Tibial nerve (tissue), 3 donors: ENCODE data around the gene AMOT.

Experiments used
- CTCF ChIP-seq, 5 experiments: fragments of 200-600 bp in 3 of 5; fragments of 450-650 bp in 2 of 5; sonication (generic) in 3 of 5; IDR thresholded peaks; one replicate each; pipeline ENCODE4 v1.5.1; 2016 to 2019; ENCODE audit warnings: antibody characterized with exemption in 5 of 5, mild to moderate bottlenecking in 3 of 5, moderate library complexity in 2 of 5
- POLR2A ChIP-seq, 2 donors: fragments of 450-650 bp; IDR thresholded peaks; one replicate each; pipeline ENCODE4 v1.6.1; 2017; ENCODE audit warnings: antibody characterized with exemption in 2 of 2, mild to moderate bottlenecking in 2 of 2, moderate library complexity in 2 of 2

GRCh38 chrX:112835019-112835418 is 5.6 kb downstream of the AMOT start:
- no peak for TF ChIP-seq CTCF (IDR thresholded peaks at IDR 0.05)
- no peak for TF ChIP-seq POLR2A (IDR thresholded peaks at IDR 0.05)
